ENCODE measurements around the gene NPHP4.

Gene NPHP4

GRCh38 chr1:5991381-5992025 lies 722 bp downstream of the NPHP4 start:
- Histone ChIP-seq H3K27ac (ENCODE audit: low read length) (no peak overlapping the region), H3K36me3 (ENCODE audit: control insufficient read depth, low read depth, low read length) (no peaks in the 10 kb centered on the region), H3K9ac (ENCODE audit: low read length) (peak overlapping the region; percentile 61), H3K4me1 (ENCODE audit: control insufficient read depth, low read depth, low read length) (peaks cover 15% of the 10 kb centered on the region), H3K27me3 (ENCODE audit: control insufficient read depth, insufficient read depth, low read length) (peaks cover 34% of the 10 kb centered on the region), H3K9me3 (ENCODE audit: control insufficient read depth, low read depth, low read length) (no peaks in the 10 kb centered on the region), H3K4me3 (ENCODE audit: low read length) (peak overlapping the region; percentile 76)

- Histone ChIP-seq H3K27me3 (ENCODE audit: control insufficient read depth, insufficient read depth, low read length) (peaks cover 34% of the 10 kb centered on the region), H3K27ac (ENCODE audit: low read length) (no peak overlapping the region), H3K36me3 (ENCODE audit: control insufficient read depth, low read depth, low read length) (no peaks in the 10 kb centered on the region), H3K9me3 (ENCODE audit: control insufficient read depth, low read depth, low read length) (no peaks in the 10 kb centered on the region), H3K4me3 (ENCODE audit: low read length) (peak overlapping the region; percentile 62), H3K9ac (ENCODE audit: low read length) (no peak overlapping the region), H3K4me1 (ENCODE audit: control insufficient read depth, low read depth, low read length) (peaks cover 15% of the 10 kb centered on the region)
Measured at GRCh38 chr1:5990913-5991312, 1.3 kb downstream of the NPHP4 start.

- Histone ChIP-seq H3K36me3 (ENCODE audit: control insufficient read depth, low read depth, low read length) (no peaks in the 10 kb centered on the region), H3K27me3 (ENCODE audit: control insufficient read depth, insufficient read depth, low read length) (peaks cover 29% of the 10 kb centered on the region), H3K27ac (ENCODE audit: low read length) (no peak overlapping the region), H3K4me3 (ENCODE audit: low read length) (no peak overlapping the region), H3K4me1 (ENCODE audit: control insufficient read depth, low read depth, low read length) (peaks cover 15% of the 10 kb centered on the region), H3K9ac (ENCODE audit: low read length) (no peak overlapping the region), H3K9me3 (ENCODE audit: control insufficient read depth, low read depth, low read length) (no peaks in the 10 kb centered on the region)
Measured at GRCh38 chr1:5989731-5990271, 2.4 kb downstream of the NPHP4 start.

- peaks cover 23% of the 10 kb centered on the region for H3K27me3 ChIP-seq (ENCODE audit: control insufficient read depth, insufficient read depth, low read length)
- H3K4me1 ChIP-seq (ENCODE audit: control insufficient read depth, low read depth, low read length) = peaks cover 14% of the 10 kb centered on the region
Measured at GRCh38 chr1:5989286-5989605, 3.0 kb downstream of the NPHP4 start.

GRCh38 chr1:5988596-5989285 lies 3.5 kb downstream of the NPHP4 start:
- Histone ChIP-seq H3K9me3 (ENCODE audit: control insufficient read depth, low read depth, low read length) (no peaks in the 10 kb centered on the region), H3K4me3 (ENCODE audit: low read length) (no peak overlapping the region), H3K27me3 (ENCODE audit: control insufficient read depth, insufficient read depth, low read length) (peaks cover 18% of the 10 kb centered on the region), H3K27ac (ENCODE audit: low read length) (no peak overlapping the region), H3K36me3 (ENCODE audit: control insufficient read depth, low read depth, low read length) (no peaks in the 10 kb centered on the region), H3K4me1 (ENCODE audit: control insufficient read depth, low read depth, low read length) (peaks cover 9% of the 10 kb centered on the region), H3K9ac (ENCODE audit: low read length) (no peak overlapping the region)

More at GRCh38 chr1:5989286-5989605, 3.0 kb downstream of the NPHP4 start:
- Histone ChIP-seq H3K9ac (ENCODE audit: low read length) (no peak overlapping the region), H3K36me3 (ENCODE audit: control insufficient read depth, low read depth, low read length) (no peaks in the 10 kb centered on the region), H3K4me3 (ENCODE audit: low read length) (no peak overlapping the region), H3K27ac (ENCODE audit: low read length) (no peak overlapping the region), H3K9me3 (ENCODE audit: control insufficient read depth, low read depth, low read length) (no peaks in the 10 kb centered on the region)

GRCh38 chr1:5986018-5986417 lies 6.2 kb downstream of the NPHP4 start:
- H3K4me1 ChIP-seq (ENCODE audit: control insufficient read depth, low read depth, low read length) = peaks cover 7% of the 10 kb centered on the region
- peaks cover 10% of the 10 kb centered on the region for H3K27me3 ChIP-seq (ENCODE audit: control insufficient read depth, insufficient read depth, low read length)
- H3K4me3 ChIP-seq (ENCODE audit: low read length) = no peak overlapping the region
- no peak overlapping the region for H3K27ac ChIP-seq (ENCODE audit: low read length)
- H3K9me3 ChIP-seq (ENCODE audit: control insufficient read depth, low read depth, low read length) = no peaks in the 10 kb centered on the region
- H3K9ac ChIP-seq (ENCODE audit: low read length) = no peak overlapping the region
- peaks cover 6% of the 10 kb centered on the region for H3K36me3 ChIP-seq (ENCODE audit: control insufficient read depth, low read depth, low read length)

GRCh38 chr1:5985250-5985649 lies 7.0 kb downstream of the NPHP4 start:
- Histone ChIP-seq H3K36me3 (ENCODE audit: control insufficient read depth, low read depth, low read length) (peaks cover 6% of the 10 kb centered on the region), H3K4me1 (ENCODE audit: control insufficient read depth, low read depth, low read length) (peaks cover 6% of the 10 kb centered on the region), H3K4me3 (ENCODE audit: low read length) (no peak overlapping the region), H3K9ac (ENCODE audit: low read length) (no peak overlapping the region), H3K27me3 (ENCODE audit: control insufficient read depth, insufficient read depth, low read length) (peaks cover 3% of the 10 kb centered on the region), H3K9me3 (ENCODE audit: control insufficient read depth, low read depth, low read length) (no peaks in the 10 kb centered on the region), H3K27ac (ENCODE audit: low read length) (no peak overlapping the region)

- H3K9me3 ChIP-seq (ENCODE audit: control insufficient read depth, low read depth, low read length) = no peaks in the 10 kb centered on the region
- no peak overlapping the region for H3K9ac ChIP-seq (ENCODE audit: low read length)
Measured at GRCh38 chr1:5983361-5984103, 8.7 kb downstream of the NPHP4 start.

GRCh38 chr1:5982868-5983267 lies 9.4 kb downstream of the NPHP4 start:
- Histone ChIP-seq H3K27me3 (ENCODE audit: control insufficient read depth, insufficient read depth, low read length) (no peaks in the 10 kb centered on the region), H3K36me3 (ENCODE audit: control insufficient read depth, low read depth, low read length) (peaks cover 6% of the 10 kb centered on the region), H3K4me3 (ENCODE audit: low read length) (no peak overlapping the region), H3K4me1 (ENCODE audit: control insufficient read depth, low read depth, low read length) (peaks cover 6% of the 10 kb centered on the region), H3K9me3 (ENCODE audit: control insufficient read depth, low read depth, low read length) (no peaks in the 10 kb centered on the region), H3K9ac (ENCODE audit: low read length) (no peak overlapping the region), H3K27ac (ENCODE audit: low read length) (no peak overlapping the region)

More at GRCh38 chr1:5983361-5984103, 8.7 kb downstream of the NPHP4 start:
- Histone ChIP-seq H3K4me3 (ENCODE audit: low read length) (no peak overlapping the region), H3K27ac (ENCODE audit: low read length) (no peak overlapping the region), H3K27me3 (ENCODE audit: control insufficient read depth, insufficient read depth, low read length) (no peaks in the 10 kb centered on the region), H3K36me3 (ENCODE audit: control insufficient read depth, low read depth, low read length) (peaks cover 6% of the 10 kb centered on the region), H3K4me1 (ENCODE audit: control insufficient read depth, low read depth, low read length) (peaks cover 6% of the 10 kb centered on the region)

- H3K9ac ChIP-seq (ENCODE audit: low read length) = no peak overlapping the region
- no peak overlapping the region for H3K4me3 ChIP-seq (ENCODE audit: low read length)
- H3K27me3 ChIP-seq (ENCODE audit: control insufficient read depth, insufficient read depth, low read length) = no peaks in the 10 kb centered on the region
- peaks cover 6% of the 10 kb centered on the region for H3K4me1 ChIP-seq (ENCODE audit: control insufficient read depth, low read depth, low read length)
- H3K27ac ChIP-seq (ENCODE audit: low read length) = no peak overlapping the region
- peaks cover 6% of the 10 kb centered on the region for H3K36me3 ChIP-seq (ENCODE audit: control insufficient read depth, low read depth, low read length)
- H3K9me3 ChIP-seq (ENCODE audit: control insufficient read depth, low read depth, low read length) = no peaks in the 10 kb centered on the region
Measured at GRCh38 chr1:5982276-5982675, 9.9 kb downstream of the NPHP4 start.

- no peak overlapping the region for H3K9ac ChIP-seq (ENCODE audit: low read length)
- no peak overlapping the region for H3K27ac ChIP-seq (ENCODE audit: low read length)
- H3K4me3 ChIP-seq (ENCODE audit: low read length) = no peak overlapping the region
Measured at GRCh38 chr1:5981009-5981380, 11.2 kb downstream of the NPHP4 start.

More at GRCh38 chr1:5981009-5981380, 11.2 kb downstream of the NPHP4 start:
- Histone ChIP-seq H3K4me1 (ENCODE audit: control insufficient read depth, low read depth, low read length) (peaks cover 6% of the 10 kb centered on the region), H3K27me3 (ENCODE audit: control insufficient read depth, insufficient read depth, low read length) (no peaks in the 10 kb centered on the region), H3K36me3 (ENCODE audit: control insufficient read depth, low read depth, low read length) (peaks cover 6% of the 10 kb centered on the region), H3K9me3 (ENCODE audit: control insufficient read depth, low read depth, low read length) (no peaks in the 10 kb centered on the region)

All from iPS-18a (cell line).